GM21423 (cell line): ENCODE results near the gene C10orf95.
"Not testable (repeated sequence)": the region's sequence is repeated elsewhere in the genome, so short reads cannot be mapped to it uniquely, and the experiment has no call there.

Experiments used
- ATAC-seq: cut with Tn5 transposase; IDR thresholded peaks from one replicate; pipeline ENCODE4 v1.9.1; 2021; ENCODE audit warnings: mild to moderate bottlenecking, moderate library complexity; ENCODE audit not compliant: unreplicated experiment

C10orf95 gene

DNA sequence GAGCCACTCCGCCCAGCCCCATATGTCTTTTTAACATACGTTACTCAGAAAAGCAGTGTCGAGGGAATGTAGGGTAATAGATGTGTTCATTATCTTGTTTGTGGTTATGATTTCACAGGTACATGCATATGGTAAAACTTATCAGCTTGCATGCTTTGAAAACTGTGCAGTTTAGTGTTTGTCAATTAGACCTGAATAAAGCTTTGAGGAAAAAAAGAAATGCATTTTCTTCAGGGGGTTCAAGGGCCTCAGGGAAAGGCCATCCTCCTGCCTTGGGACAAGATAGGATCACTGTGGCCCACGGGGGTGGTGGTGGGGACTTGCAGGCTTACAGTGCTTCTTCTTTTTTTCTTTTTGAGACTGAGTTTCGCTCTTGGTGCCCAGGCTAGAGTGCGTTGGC, 16.0 kb upstream of the C10orf95 start:
- no peak for ATAC-seq

DNA sequence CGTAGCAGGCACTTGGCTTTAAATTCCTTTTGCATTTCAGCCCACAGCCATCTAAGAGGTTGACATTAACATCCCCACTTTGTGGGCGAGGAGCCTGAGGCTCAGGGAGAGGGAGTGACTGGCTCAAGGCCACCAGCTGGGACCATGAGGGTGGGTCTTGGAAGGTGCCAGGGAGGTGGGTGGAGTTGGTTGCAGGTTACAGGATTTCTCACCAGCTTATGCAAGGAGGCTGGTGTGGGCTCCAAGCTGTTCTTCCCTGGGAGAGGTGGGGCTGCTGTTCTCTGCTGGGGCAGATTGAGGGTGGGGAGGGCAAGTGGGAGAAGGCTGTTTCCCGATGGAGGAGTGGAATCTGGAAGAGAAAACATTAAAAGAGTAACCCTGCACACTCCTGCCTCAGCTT, 14.1 kb upstream of the C10orf95 start:
- no peak for ATAC-seq

DNA sequence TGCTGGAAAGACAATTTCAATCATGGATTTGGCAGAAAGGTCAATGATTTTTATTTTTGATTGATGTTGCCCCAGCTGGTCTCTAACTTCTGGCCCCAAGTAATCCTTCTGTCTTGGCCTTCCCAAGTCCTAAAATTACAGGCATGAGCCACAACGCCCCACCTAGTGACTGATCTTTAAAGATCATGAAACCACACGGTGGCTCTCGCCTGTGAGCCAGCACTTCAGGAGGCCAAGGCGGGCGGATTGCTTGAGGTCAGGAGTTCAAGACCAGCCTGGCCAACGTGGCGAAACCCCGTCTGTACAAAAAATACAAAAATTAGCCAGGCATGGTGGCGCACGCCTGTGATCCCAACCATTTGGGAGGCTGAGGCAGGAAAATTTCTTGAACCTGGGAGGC, 12.6 kb upstream of the C10orf95 start:
- ATAC-seq, result no peak

DNA sequence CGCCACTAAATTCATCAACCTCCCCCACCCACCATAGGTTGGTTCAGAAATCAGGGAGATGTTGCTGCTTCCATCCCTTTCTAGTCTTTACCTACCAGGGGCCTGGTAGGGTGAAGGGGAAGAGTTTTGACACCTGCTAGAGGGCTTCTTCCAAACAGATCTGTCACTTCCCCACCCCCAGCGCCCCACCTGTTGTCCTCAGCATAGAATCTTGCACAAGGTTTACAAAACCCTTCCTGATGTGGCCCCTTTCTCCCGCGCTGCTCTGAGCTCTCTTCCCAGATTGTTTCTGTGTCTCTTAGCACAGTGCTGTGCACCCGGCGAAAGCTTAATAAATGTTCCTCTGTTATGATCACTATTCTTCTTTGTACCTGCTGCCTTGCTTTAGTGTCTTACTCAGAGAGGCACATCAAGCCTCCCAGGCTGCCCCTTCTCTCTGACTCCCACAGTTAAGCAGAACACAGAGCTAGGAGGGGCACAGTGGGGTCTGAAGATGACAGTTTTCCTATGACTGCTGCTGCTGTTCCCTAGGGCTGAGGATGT, 11.2 kb upstream of the C10orf95 start:
- no peak for ATAC-seq

DNA sequence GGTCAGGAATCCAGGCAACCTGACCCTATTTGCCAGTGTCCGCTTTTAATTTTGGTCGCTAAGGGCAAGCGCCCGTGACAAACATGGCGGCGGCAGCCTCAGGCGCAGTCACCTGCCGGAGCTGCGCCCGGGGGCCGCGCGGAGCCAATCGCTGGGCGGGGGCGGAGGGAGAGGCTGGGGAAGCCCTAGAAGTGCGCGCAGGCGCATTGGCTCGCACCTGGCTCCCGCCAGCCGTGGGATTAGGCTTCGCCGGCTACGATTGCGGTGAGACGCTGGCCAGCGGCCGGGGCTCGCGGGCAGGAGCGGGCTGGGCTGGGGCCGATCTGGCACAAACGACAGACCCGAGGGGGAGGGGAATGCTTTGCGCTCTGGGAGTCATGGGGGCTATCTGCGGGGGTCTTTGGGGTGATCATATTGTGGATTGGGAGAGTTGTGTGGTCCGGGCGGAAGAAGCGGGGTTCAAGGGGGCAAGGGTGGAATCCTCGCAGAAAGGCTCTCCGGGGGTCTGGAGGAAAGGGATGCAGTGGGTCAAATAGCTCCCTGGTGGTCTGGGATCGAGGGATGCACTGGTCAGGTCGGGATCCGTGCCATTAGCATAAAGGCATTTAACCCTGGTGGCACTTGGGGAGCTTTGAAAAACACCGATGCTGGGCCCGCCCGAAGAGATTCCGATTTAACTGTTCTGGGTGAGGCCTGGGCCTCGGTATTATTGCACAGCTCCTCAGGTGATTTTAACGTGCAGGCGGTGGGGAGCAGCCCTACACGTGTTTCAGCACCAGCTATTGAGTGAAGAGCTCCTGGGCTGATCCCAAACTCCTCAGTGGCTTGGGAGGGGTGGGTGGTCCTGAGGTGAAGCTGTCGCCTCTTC, 10.1 kb upstream of the C10orf95 start:
- peak; percentile 86 for ATAC-seq

DNA sequence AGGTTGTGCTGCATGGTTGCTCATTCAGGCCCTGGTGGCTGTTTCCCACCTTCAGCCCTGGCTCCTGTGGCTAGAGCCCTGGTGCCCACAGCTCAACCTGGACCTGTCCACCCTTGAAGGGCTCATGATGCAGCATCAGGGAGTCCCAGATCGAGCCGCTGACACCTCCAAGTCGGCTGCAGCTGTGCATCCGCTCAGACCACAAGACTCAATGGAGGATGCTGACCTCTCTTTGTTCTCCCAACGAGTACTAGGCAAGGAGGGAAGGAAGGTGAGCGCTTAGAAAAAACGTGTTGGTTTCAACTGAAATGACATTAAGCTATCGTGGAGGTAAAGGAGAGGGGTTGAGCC, 9.5 kb upstream of the C10orf95 start:
- ATAC-seq, result peak; percentile 24

DNA sequence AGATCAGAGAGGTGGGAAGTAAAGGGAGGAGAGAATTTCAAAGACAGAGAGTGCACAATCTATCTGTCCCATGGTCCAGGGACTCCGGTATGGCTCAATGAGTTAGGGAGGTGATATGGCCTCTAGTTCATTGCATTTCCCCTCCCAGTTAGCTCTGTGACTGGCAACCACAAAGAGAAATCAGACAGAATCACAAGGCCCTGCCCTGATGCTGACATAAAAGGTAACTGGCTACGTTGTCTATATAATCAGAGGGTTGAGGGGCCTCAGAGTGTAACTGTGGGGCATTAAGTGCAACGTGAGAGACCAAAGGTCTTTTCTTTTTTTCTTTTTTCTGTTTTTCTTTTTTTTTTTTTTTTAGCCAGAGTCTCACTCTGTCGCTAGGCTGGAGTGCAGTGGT, 7.3 kb upstream of the C10orf95 start:
- no peak for ATAC-seq

DNA sequence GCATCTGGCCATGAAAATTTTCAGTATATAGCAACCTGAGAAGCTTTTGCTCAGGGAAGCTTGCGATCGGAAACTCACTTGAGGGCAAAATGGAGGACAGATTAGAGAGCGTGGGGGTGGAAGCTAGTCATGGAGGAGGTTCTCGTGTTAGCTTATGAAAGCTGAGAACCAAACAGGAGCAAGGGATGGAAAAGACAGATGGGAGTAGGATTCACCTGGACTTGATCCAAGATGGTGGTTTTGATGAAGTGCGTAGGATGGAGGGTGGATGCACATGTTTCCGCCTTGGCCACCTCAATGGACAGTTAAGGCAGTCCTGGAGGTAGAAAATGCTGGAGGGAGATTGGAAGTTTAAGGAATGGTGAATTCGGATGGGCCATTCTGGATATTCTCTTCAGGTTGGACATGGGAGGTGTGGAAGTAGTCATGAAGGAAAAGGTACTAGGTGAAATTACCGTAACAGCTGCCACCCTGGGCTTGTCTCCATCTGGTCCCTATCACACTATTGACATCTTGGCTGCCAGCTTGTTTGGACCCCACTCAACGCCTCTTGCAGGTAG, 6.3 kb upstream of the C10orf95 start:
- ATAC-seq, result no peak

DNA sequence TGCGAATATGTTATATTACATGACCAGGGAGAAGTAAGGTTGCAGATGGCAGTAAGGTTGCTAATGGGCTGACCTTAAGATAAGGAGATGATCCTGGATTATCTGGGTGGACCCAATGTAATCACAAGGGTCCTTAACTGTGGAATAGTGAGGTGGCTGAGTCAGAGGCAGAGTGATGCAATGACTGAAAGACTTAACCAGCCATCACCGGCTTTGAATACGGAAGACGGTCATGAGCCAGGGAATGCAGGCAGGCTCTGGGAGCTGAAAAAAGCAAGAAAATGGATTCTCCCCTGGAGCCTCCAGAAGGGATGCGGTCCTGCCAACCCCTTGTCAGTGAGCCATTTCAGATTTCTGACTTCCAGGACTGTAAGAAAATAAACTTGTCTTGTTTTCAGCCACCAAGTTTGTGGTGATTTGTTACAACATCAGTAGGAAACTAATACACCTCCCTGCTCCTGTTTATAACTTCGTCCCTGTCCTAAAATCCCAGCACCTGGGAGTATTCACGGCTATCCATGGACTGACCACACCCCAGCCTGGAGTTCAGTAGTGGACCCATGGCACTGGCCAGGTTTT, 4.6 kb upstream of the C10orf95 start:
- no peak for ATAC-seq

DNA sequence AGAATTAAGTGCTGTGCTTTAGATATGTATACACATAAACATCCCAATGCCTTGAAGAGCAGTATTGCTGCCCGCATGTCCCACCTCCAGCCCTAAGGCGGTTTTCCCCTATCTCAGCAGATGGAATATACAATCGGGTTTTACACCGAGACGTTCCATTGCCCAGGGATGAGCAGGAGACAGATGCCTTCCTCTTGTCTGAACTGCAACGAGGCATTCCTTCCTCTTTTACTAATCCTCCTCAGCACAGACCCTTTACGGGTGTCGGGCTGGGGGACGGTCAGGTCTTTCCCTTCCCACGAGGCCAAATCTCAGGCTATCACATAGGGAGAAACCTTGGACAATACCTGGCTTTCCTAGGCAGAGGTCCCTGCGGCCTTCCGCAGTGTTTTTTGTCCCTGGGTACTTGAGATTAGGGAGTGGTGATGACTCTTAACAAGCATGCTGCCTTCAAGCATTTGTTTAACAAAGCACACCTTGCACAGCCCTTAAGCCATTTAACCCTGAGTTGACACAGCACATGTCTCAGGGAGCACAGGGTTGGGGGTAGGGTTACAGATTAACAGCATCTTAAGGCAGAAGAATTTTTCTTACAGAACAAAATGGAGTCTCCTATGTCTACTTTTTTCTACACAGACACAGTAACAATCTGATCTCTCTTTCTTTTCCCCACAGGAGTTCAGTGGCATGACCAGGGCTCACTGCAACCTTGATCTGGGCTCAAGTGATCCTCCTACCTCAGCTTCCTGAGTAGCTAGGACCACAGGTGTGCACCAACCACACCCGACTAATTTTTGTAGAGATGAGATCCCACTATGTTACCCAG, 3.5 kb upstream of the C10orf95 start:
- not testable (repeated sequence) for ATAC-seq

DNA sequence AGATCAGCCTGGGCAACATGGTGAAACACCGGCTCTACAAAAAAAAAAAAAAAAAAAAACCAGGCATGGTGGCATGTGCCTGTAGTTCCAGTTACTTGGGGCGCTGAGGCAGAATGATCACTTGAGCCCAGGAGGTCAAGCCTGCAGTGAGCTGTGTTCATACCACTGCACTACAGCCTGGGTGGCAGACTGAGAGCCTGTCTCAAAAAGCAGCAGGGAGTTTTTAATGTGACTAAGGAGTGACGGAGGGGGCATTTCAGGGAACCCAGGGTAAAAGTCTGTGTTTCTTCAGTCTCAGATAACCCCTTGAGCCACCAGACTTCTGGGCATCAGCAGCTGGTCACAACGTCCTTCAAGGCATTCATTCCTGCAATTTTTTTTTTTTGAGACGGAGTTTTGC, 2.2 kb upstream of the C10orf95 start:
- ATAC-seq, result no peak

DNA sequence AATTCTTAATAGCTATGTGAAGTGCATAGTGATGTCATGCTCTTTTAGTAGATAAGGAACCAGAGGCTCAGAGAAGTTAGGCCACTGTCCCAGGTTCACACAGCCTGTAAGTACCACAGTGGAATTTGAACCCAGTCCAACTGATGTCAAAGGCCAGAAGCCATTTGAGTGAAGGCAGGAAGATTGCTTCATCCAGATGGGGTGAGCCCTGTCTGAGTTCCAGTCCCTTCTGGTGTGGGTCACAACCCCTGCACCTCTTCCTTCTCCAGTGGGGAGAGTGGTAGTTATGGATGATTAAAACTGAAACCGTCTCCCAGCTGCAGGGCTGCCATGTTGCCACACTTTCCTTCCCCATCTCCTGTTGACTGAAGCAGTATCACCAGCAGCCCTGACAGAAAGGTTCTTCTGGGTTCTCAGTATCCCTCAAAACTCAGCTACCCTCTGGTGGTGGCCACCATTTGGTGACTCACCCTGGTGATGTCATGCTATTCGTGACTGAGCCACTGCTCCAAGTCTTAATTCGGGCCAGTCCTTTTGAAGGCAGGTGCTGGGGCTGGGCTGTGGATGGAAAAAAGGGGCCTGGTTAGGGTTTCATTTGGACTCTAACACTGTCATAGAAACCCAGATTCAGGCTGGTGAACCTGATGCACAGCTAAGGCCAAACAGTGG, 1.5 kb upstream of the C10orf95 start:
- ATAC-seq, result no peak

DNA sequence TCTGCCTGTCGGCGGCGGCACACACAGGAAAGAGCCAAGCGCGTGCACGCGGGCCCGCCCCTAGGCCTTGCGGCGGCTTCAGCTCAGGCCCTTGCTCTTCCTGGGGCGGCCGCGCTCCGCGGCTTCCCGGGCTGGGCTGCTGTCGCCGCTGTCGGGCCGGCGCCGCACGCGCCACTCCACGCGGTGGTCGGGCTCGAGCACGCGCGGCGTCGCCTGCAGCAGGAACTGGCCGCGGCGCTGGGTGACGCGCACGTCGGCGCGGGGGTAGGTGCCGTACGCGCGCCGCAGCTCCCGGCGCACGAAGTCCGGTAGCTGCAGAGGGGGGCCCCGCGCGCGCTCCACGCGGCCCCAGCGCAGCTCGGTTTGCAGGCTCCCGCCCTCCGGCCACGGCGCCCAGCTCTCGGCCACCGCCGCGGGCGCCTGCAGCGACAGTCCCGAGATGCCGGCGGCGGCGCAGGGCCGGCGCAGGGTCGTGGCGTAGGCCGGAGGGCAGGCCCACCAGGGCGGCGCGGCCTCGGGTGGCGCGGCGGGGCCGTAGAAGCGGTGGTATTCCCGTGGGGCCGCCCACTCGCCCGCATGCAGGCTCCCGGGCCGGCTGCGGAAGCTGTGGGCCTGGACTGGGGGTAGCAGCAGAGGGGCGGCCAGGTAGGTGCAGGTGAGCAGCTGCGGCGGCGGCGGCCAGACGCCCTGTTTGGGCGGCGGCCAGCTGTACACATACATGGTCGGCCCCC, 804 bp downstream of the C10orf95 start:
- peak; percentile 76 for ATAC-seq

DNA sequence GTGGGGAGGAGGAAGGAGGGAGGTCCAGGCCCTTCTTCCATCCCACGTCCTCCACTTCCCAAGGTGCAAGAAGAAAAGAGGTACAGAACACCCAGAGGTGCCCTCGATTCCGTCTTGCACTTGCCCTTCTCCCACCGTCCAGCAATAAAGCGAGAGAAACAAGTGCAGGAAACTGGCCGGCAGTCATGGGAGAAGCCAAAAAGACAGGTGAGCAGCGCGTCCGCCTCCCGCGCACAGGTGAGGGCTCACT, 1.3 kb downstream of the C10orf95 start:
- ATAC-seq, result peak; percentile 3

DNA sequence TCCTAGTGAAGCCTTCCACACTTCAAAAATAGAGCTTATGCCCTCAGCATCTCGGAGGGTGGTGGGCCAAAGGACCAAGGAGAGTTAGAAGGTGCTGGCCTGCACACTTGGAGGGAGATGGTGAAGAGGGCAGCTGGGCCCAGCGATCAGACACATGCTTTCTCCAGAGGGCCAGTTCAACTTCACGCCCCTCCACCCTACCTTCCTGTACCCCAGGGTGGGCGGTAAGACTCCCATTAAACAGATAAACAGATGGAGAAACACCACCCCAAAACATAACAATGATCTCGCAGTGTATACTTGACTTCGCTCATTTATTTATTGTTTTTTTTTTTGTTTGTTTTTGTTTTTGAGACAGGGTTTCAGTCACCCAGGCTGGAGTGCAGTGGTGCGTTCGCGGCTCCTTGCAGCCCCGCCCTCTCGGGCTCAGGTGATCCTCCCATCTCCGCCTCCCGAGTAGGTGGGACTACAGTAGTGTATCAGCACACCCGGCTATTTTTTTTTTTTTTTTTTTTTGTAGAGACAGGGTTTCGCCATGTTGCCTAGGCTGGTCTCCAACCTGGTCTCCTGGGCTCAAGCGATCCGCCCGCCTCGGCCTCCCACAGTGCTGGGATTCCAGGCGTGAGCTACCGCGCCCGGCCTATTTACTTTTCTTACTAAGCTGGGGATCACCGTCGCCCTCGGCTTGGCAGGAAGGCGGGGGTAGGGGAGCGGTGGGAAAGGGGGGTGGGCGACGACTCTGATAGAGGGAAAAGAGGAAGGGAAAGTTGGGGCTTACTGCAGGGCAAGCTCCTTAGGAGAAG, 1.8 kb downstream of the C10orf95 start:
- peak; percentile 47 for ATAC-seq

DNA sequence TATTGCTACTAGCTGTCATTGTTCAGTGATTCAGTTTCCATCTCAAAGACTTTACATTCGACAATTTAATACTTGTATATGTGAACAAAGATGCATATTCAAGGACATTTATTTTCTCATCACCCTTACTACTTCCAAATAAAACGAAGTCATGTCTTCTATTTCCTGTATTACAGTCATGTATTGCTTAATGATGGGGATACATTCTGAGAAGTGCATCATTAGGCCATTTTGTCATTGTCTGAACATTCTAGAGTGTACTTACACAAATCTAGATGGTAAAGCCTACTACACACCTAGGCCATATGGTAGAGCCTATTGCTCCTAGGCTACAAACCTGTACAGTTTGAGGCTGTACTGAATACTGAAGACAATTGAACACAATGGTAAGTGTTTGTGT, 6.5 kb downstream of the C10orf95 start:
- ATAC-seq, result no peak

DNA sequence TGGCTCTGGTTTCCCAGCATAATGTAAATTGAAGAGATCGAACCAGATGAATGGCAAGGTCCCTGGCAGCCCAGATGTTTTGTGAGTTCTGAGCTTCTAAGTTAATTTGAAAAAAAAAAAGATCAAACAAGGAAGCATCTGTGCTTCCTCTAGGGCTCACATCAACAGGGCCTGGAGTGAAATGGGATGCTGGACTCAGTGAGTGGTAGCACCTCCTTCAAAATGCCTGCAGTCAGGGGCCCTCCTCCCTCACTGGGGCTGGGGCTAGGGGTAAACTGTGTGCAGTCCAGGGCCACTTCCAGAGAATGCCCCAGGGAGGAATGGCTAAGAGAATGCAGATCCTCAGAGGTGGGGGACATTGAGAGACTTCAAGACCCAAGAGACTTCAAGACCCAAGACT, 13.0 kb downstream of the C10orf95 start:
- no peak for ATAC-seq

DNA sequence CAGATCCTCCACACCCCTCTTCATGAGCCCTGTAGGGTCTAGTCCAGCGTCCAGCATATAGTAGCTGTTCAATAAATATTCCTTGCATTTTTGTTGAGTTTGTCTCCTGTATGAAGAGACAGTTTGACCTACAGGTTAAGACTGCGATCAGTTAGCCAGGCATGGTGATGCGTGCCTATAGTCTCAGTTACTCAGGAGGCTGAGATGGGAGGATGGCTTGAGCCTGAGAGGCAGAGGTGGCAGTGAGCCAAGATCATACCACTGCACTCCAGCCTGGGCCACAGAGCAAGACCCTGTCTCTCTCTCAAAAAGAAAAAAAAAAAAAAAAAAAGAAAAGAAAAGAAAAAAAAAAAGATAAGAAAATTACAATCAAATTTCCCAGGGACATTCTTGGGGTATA, 13.8 kb downstream of the C10orf95 start:
- no peak for ATAC-seq

DNA sequence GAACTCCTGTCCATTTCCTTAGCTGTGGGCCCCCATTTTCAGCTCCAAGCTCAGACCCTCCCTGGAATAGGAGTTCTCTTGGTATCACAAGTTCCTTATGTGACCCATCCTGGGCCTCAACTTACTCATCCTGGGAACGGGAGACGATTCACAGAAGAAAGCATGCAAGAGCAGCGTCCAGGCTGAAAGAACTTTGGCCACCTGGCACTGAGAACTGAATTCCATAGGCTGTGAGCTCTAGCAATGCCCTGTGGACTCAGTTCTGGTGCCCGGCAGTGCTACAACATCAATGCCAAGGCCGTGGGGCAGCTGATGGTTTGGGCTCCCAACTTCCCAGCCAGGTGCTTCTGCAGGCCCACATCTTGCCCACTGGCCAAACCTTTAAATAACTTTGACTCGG, 15.0 kb downstream of the C10orf95 start:
- ATAC-seq, result no peak
